K562 (cell line): Measurements from ENCODE around the gene PRLH. TPM values are rescaled to one million over a fixed set of nuclear protein-coding genes. Genes with fewer than 3 reads are reported as not detected.
"Not testable (repeated sequence)": the region's sequence is repeated elsewhere in the genome, so short reads cannot be mapped to it uniquely, and the experiment has no call there.

Experiments used
- ATAC-seq: fragments of 200-7000 bp; cut with Tn5 transposase; 3 replicates; pipeline ENCODE4 v1.9.1; 2020; ENCODE audit warnings: moderate library complexity
- BruUV-seq: library from RNA; stranded (reverse); fragments of 400-500 nt; replicated peaks from 2 replicates; lab custom pipeline; 2021; lab: Mats Ljungman, UMichigan
- CTCF ChIA-PET: fragments of 300-600 bp; formaldehyde crosslinking; extraction: SDS; loops from one replicate; lab custom pipeline; 2021; ENCODE audit warnings: low intra/inter-chr PET ratio; lab: Yijun Ruan, JAX
- POLR2A ChIA-PET: fragments of 300-600, 350-650 bp; sonication (Branson Sonifier 250); formaldehyde crosslinking; extraction: SDS; loops from one replicate; lab custom pipeline; 2021; ENCODE audit warnings: antibody characterized with exemption, inconsistent platforms; lab: Yijun Ruan, JAX
- DNase-seq, 4 experiments: peaks; one replicate each; pipeline versions ENCODE4 v3.0.0 to v3.0.0-alpha.2; 2011 to 2018; ENCODE audit warnings: low spot score in 3 of 4, mixed read lengths in 3 of 4; ENCODE audit errors: extremely low read depth in 1 of 4
- FAIRE-seq: peaks from 2 replicates; lab custom pipeline; 2011; peaks lifted over from hg19 to GRCh38; lab: Jason Lieb, UNC
- H2AFZ ChIP-seq: 2 replicates; pipeline ENCODE4 v1.6.0; 2011; ENCODE audit warnings: low read depth, low read length, control low read depth, inconsistent platforms
- H3K27ac ChIP-seq: fragments of 200-600 bp; 3 replicates; pipeline ENCODE4 v1.8.0; 2011; ENCODE audit warnings: low read depth, mild to moderate bottlenecking, control low read depth, inconsistent platforms, low read length, moderate library complexity, mixed read lengths; ENCODE audit errors: extremely low read depth
- H3K27me3 ChIP-seq, 2 experiments: fragments of 300-600 bp in 1 of 2; 2 replicates in 1 of 2; 3 replicates in 1 of 2; pipeline versions ENCODE4 v1.6.0 to v1.8.0; 2011; ENCODE audit warnings: inconsistent platforms in 2 of 2, low read length in 2 of 2, mild to moderate bottlenecking in 1 of 2, mixed read lengths in 1 of 2, moderate library complexity in 1 of 2; ENCODE audit not compliant: control insufficient read depth in 2 of 2, insufficient read depth in 2 of 2
- H3K36me3 ChIP-seq: fragments of 300-600 bp; 3 replicates; pipeline ENCODE4 v1.8.0; 2011; ENCODE audit warnings: mild to moderate bottlenecking, low read length, inconsistent platforms; ENCODE audit not compliant: control insufficient read depth, insufficient read depth
- H3K4me1 ChIP-seq, 2 experiments: fragments of 200-600 bp in 1 of 2; replicated peaks in 1 of 2; 2 replicates in 1 of 2; 3 replicates in 1 of 2; pipeline versions ENCODE4 v1.5.1 to v1.8.0; 2011; ENCODE audit warnings: inconsistent platforms in 2 of 2, low read length in 2 of 2, mild to moderate bottlenecking in 1 of 2, mixed read lengths in 1 of 2, moderate library complexity in 1 of 2; ENCODE audit not compliant: control insufficient read depth in 2 of 2, insufficient read depth in 2 of 2
- H3K4me2 ChIP-seq: 2 replicates; pipeline ENCODE4 v1.6.1; 2011; ENCODE audit warnings: low read length, control low read depth, inconsistent platforms, mixed read lengths; ENCODE audit not compliant: insufficient read depth
- H3K4me3 ChIP-seq: fragments of 200-600 bp; sonication (generic), shearing (Covaris generic); 2 replicates; pipeline ENCODE4 v1.5.1; 2016; ENCODE audit warnings: control low read depth, inconsistent platforms
- H3K79me2 ChIP-seq: fragments of 200-600 bp; 3 replicates; pipeline ENCODE4 v1.8.0; 2011; ENCODE audit warnings: low read length, inconsistent platforms; ENCODE audit not compliant: control insufficient read depth, insufficient read depth
- H3K9ac ChIP-seq, 2 experiments: 2 replicates each; pipeline versions ENCODE4 v1.6.0 to v1.6.1; 2011; ENCODE audit warnings: low read depth in 2 of 2, low read length in 2 of 2, control low read depth in 1 of 2, inconsistent platforms in 1 of 2, mild to moderate bottlenecking in 1 of 2, mixed read lengths in 1 of 2; ENCODE audit not compliant: insufficient read depth in 1 of 2
- H3K9me1 ChIP-seq: one replicate; pipeline ENCODE4 v1.6.0; 2011; ENCODE audit warnings: inconsistent platforms, mild to moderate bottlenecking, low read length, moderate library complexity; ENCODE audit not compliant: control insufficient read depth, insufficient read depth
- H3K9me3 ChIP-seq: replicated peaks from 2 replicates; pipeline ENCODE4 v1.5.1; 2011; ENCODE audit warnings: low read depth, low read length, inconsistent platforms; ENCODE audit not compliant: control insufficient read depth, insufficient read depth
- H4K20me1 ChIP-seq: replicated peaks from 2 replicates; pipeline ENCODE4 v1.6.1; 2011; ENCODE audit warnings: low read length, inconsistent platforms, mixed read lengths; ENCODE audit not compliant: control insufficient read depth, insufficient read depth
- JUN ChIP-seq, 2 experiments: sonication (generic) in 1 of 2; formaldehyde crosslinking in 1 of 2; IDR thresholded peaks; 2 replicates each; pipeline versions ENCODE4 v1.6.1 to v1.8.0; 2012 to 2022; ENCODE audit warnings: borderline replicate concordance in 2 of 2, mild to moderate bottlenecking in 2 of 2, improper control_type of control experiment in 1 of 2, low read depth in 1 of 2, low read length in 1 of 2, missing genetic modification reagents in 1 of 2
- MEIS2 ChIP-seq: fragments of 450-650 bp; IDR thresholded peaks from 2 replicates; pipeline ENCODE4 v1.6.1; 2014; ENCODE audit warnings: mild to moderate bottlenecking; ENCODE audit not compliant: partially characterized antibody
- RFX5 ChIP-seq: IDR thresholded peaks from 2 replicates; pipeline ENCODE4 v1.6.1; 2011; ENCODE audit warnings: low read depth, mild to moderate bottlenecking, improper control_type of control experiment, low read length
- SOX6 ChIP-seq: fragments of 450-650 bp; IDR thresholded peaks from 2 replicates; pipeline ENCODE4 v1.6.1; 2014; ENCODE audit warnings: mild to moderate bottlenecking
- TCF7L2 ChIP-seq: fragments of 150-350 bp; IDR thresholded peaks from 2 replicates; pipeline ENCODE4 v1.6.1; 2016; ENCODE audit warnings: low read depth, mild to moderate bottlenecking, low read length, moderate library complexity
- ZKSCAN1 ChIP-seq: fragments of 150-350 bp; IDR thresholded peaks from 2 replicates; pipeline ENCODE4 v1.6.1; 2016; ENCODE audit warnings: low read depth, low read length
- ZNF146 ChIP-seq: IDR thresholded peaks from one replicate; pipeline ENCODE4 v1.6.1; 2018; ENCODE audit warnings: missing compliant biosample characterization; ENCODE audit not compliant: unreplicated experiment
- ZNF609 ChIP-seq: sonication (generic); formaldehyde crosslinking; IDR thresholded peaks from 2 replicates; pipeline ENCODE4 v1.8.1; 2023; ENCODE audit warnings: missing genetic modification reagents, mild to moderate bottlenecking, borderline replicate concordance
- WGBS: fragments of 100-300 bp; shearing (Covaris generic); methylation state at CpG from one replicate; pipeline ENCODE4 v1.1.6; 2016; ENCODE audit warnings: low coverage, mixed read lengths; ENCODE audit not compliant: insufficient coverage; ENCODE audit errors: missing lambda C conversion rate; 5-methylcytosine and 5-hydroxymethylcytosine counted together
- in situ Hi-C: fragments of 300-500 bp; cut with MboI; formaldehyde crosslinking; loops from 4 replicates; pipeline ENCODE4 v1.15.0; 2018; ENCODE audit warnings: inconsistent platforms, mixed read lengths
- intact Hi-C: fragments of 100-400 bp; cut with micrococcal nuclease; formaldehyde crosslinking; loops from 2 replicates; pipeline ENCODE4 v1.14.2; 2022
- polyA plus RNA-seq, 8 experiments: library from polyadenylated mRNA; depleted of rRNA in 4 of 8; stranded (reverse) in 5 of 8; unstranded in 3 of 8; fragments of >200 nt; fragmentation: Nextera tagmentation in 2 of 8; fragmentation: Illumina TruSeq in 1 of 8; extraction: Ambion mirVana in 2 of 8; extraction: Trizol in 1 of 8; gene quantifications; 2 replicates each; pipeline versions ENCODE4 v1.2.1 to v1.2.3, GENCODE V29; 2011 to 2014; ENCODE audit warnings: inconsistent platforms in 1 of 8, missing spikeins in 1 of 8
- total RNA-seq, 7 experiments: library from RNA; depleted of rRNA in 6 of 7; stranded (reverse); fragments of >200 nt in 6 of 7; fragmentation: Illumina TruSeq in 2 of 7; extraction: Trizol in 2 of 7; gene quantifications; 2 replicates each; pipeline versions ENCODE4 v1.2.1 to v1.2.3, GENCODE V29; 2011 to 2021; ENCODE audit warnings: low replicate concordance in 1 of 7

PRLH gene
- total and polyA plus RNA-seq, 9 of the 15 experiments (the other 6 are each of a cell fraction or from before 2014, with no cell fraction given) = not detected

DNA sequence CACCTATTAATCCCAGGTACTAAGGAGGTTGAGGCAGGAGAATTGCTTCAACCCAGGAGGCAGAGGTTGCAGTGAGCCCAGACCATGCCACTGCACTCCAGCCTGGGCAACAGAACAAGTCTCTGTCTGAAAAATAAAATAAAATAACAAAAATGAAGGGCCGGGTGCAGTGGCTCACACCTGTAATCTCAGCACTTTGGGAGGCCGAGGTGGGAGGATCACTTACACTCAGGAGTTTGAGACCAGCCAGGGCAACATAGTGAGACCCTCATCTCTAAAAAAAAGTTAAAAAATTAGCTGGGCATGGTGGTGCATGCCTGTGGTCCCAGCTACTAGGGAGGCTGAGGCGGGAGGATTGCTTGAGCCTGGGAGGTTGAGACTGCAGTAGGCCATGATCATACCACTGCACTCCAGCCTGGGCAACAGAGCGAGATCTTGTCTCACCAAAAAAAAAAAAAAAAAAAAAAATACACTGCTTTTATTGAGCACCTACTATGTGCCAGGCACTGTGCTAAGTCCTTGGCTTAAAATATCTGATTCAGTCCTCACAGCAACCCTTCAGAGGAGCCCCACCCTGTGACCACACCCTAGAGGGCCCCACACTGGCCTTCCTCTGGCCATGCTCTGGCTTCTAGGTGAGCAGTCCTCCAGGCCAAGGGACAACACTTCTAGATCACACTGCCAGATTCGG lies 29.6 kb downstream of the PRLH start:
- H3K9ac ChIP-seq, H3K36me3 ChIP-seq, H3K79me2 ChIP-seq, H3K9me1 ChIP-seq, H3K9me3 ChIP-seq, H3K4me3 ChIP-seq, CTCF ChIA-PET, POLR2A ChIA-PET, H3K4me1 ChIP-seq, in situ Hi-C loops, H3K4me2 ChIP-seq, H4K20me1 ChIP-seq, intact Hi-C loops, H3K27ac ChIP-seq, FAIRE-seq, BruUV-seq: not testable (repeated sequence)
- Histone ChIP-seq H2AFZ (peak overlapping the region; percentile 1; the same call in 1 of the 2 replicates), H3K27me3 (peaks cover 21 to 74% of the 10 kb centered on the region in 2 experiments; a peak in 4 of 5 replicates)
- peak; percentile 38; the same call in 1 of the 2 replicates for TF ChIP-seq ZKSCAN1
- DNase-seq (peak in 2 of 4 experiments; percentile 18), ATAC-seq (peak; percentile 62; the same call in 2 of the 3 replicates)
- WGBS = 6% methylated on average over 3 of the region's 5 CpGs

DNA sequence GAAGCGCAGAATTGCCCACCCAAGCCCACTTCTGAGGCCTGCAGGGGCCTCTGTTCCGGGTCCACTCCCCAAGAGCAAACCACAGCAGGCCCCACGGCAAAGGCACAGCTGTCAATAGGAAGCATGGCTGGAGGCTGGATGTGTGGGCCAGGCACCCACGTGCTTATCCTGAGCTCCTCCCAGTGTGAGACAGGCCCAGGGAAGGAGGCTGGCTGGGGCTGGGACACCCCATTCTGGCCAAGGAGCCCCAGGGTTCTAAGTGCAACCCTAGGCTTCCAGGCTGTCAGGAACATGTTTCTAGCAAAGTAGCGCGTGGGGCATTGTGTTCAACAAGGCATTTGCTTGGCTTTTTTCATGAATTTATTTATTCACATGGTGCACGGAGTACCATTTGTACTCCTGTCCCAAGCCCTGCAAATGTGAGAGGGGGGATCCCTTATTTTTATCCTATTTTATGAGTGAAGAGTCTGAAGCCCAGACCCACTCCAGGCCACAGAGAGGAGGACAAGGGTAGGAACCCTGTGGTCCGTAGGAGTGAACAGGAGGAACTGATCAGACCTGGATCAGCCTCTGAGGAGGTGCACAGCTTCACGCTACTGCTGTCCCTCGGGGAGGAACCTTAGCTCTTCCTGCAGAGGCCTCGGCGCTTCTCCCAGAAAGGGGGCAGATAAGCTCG lies 30.3 kb downstream of the PRLH start:
- no TSS peak for BruUV-seq
- Histone ChIP-seq H3K4me3 (no peak overlapping the region), H3K4me2 (no peak overlapping the region), H3K27ac (no peak overlapping the region), H3K36me3 (no peaks in the 10 kb centered on the region), H4K20me1 (peaks cover 6% of the 10 kb centered on the region; the same call in 1 of the 2 replicates), H3K4me1 (peaks cover 0 to 4% of the 10 kb centered on the region in 2 experiments; a peak in 1 of 5 replicates), H3K9me3 (no peaks in the 10 kb centered on the region), H2AFZ (peak overlapping the region; percentile 1; the same call in 1 of the 2 replicates), H3K27me3 (peaks cover 22 to 76% of the 10 kb centered on the region in 2 experiments; a peak in 4 of 5 replicates), H3K9me1 (no peaks in the 10 kb centered on the region), H3K79me2 (no peaks in the 10 kb centered on the region), H3K9ac (no peak overlapping the region)
- in situ Hi-C loops = no loop called here
- WGBS = 27% methylated on average over 8 of the region's 13 CpGs
- no peak for DNase-seq
- intact Hi-C loops = no loop called here
- POLR2A ChIA-PET = no interaction called here
- peak; percentile 36; the same call in 2 of the 3 replicates for ATAC-seq
- FAIRE-seq = no peak
- CTCF ChIA-PET = no interaction called here
- no peak for TF ChIP-seq ZNF609 (CRISPR knock-in tag)
- TF ChIP-seq JUN (IDR thresholded peaks at IDR 0.05; ENCODE audit: borderline replicate concordance, low read depth, low read length) = no peak
- no peak for TF ChIP-seq JUN (CRISPR knock-in tag; IDR thresholded peaks at IDR 0.05; ENCODE audit: borderline replicate concordance)
- TF ChIP-seq ZNF146 (CRISPR knock-in tag) = no peak
- TF ChIP-seq SOX6 = no peak
- TF ChIP-seq MEIS2 = no peak
- TF ChIP-seq TCF7L2 = no peak
- no peak for TF ChIP-seq RFX5
